Measurements from ENCODE around the gene ALDH3A2.
A peak's percentile ranks its signal among the peaks of the same experiment; 100 is the strongest.

ALDH3A2 gene

DNA sequence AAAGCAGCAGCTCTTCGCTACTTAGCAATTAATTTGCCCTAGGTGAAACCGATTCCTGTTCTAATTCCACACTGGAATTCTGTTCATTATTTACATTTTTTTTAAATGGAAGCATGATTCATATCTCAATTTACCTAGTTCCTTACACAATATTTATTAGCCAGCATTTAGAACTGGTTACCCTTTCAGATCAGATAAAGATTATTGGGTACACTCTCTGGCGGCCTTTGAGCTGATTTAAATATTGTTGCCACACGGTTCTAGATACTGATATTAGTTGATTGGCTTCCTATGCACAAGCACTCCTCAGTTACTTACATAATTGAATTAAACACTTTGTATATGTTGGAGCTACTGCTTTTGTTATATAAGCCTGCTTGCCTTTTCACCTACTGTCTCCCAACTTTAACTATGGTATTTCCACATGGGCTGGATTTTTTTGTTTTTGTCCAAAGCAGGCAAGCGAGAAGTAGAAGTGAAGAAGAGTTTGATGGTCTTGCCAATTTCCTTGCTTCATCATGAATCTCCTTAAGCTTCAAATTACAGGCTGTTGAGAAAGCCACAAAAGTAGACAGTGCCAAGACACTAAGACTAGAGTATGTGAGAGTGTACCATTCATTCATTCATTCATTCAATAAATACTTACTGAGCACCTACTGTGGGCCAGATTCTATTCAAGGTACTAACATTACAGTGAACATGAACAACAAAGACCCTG, 3.9 kb upstream of the ALDH3A2 start:
- H3K27ac Mint-ChIP-seq = no peak overlapping the region
- H3K27me3 Mint-ChIP-seq = no peaks in the 10 kb centered on the region
- H3K4me3 Mint-ChIP-seq = no peak overlapping the region
- peaks cover 30% of the 10 kb centered on the region for H3K4me1 Mint-ChIP-seq
- H3K9me3 Mint-ChIP-seq = no peaks in the 10 kb centered on the region
- no peaks in the 10 kb centered on the region for H3K36me3 Mint-ChIP-seq

DNA sequence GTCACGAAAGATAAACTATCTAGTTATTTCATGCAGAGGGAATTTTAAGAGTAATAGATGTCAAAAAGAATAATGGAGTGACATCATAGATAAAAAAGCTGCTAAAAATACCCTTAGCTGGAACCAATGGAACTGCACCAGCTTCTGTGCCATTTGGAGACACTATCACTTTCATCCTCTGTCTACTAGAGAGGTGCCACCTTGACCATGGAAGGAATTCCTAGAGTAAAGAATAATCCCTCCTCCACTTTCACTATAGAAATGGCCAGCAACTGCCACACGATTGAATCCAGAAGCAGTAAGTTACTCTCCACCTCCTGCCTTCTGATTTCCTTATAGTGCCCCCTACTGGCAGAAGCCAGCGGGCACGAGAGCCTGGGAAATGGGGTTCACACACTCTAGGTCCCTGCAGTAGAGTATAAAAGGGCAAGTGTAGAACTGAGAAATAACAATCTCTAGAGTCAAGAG, 2.8 kb upstream of the ALDH3A2 start:
- Mint-ChIP-seq H3K9me3 (no peaks in the 10 kb centered on the region), H3K36me3 (no peaks in the 10 kb centered on the region), H3K4me1 (peaks cover 40% of the 10 kb centered on the region), H3K27ac (peak overlapping the region; percentile 36), H3K4me3 (no peak overlapping the region), H3K27me3 (no peaks in the 10 kb centered on the region)

DNA sequence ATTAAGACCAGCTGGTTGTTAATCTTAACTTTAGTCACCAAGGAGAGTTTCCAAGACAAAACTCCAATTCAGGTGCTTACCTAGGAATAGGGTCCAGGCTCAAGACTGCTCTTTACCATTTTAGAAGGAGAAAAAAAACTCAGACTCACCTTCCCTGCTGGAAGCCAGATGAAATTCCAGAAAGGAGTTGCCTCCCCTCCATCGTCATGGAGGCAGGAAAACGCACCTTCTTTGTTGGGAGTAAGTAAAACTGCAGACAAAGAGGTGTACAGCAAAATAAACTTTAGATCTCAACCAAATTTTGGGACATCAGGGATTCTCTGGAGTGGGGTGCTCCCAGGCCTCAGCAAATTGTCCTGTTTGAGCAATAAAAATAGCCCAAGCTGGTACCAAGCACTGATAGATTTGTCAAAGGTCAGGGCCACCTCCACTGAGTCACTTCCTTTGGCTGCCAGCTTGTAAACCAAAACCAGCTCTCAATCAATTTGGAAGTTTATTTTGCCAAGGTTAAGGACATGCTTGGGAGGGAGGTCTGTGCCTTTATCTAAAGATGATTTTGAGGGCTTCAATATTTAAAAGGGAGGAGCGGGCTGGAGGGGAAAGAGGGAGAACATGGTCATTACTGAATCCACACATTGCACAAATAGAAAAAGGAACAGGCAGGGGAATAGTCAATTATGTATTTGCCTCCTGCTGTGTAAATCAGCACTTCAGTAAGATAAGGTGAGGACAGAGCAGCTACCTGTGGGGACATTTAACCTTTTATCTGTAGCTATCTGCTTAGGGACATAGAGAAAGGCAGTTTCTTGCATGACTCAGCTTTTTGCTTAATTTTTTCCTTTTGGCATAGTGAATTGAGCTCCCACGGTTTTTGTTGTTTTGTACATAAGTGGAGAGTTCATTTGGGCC, 1.5 kb upstream of the ALDH3A2 start:
- Mint-ChIP-seq H3K36me3 (peaks cover 3% of the 10 kb centered on the region), H3K27ac (peak overlapping the region; percentile 93), H3K4me3 (peak overlapping the region; percentile 87), H3K27me3 (no peaks in the 10 kb centered on the region), H3K4me1 (peaks cover 42% of the 10 kb centered on the region), H3K9me3 (no peaks in the 10 kb centered on the region)

DNA sequence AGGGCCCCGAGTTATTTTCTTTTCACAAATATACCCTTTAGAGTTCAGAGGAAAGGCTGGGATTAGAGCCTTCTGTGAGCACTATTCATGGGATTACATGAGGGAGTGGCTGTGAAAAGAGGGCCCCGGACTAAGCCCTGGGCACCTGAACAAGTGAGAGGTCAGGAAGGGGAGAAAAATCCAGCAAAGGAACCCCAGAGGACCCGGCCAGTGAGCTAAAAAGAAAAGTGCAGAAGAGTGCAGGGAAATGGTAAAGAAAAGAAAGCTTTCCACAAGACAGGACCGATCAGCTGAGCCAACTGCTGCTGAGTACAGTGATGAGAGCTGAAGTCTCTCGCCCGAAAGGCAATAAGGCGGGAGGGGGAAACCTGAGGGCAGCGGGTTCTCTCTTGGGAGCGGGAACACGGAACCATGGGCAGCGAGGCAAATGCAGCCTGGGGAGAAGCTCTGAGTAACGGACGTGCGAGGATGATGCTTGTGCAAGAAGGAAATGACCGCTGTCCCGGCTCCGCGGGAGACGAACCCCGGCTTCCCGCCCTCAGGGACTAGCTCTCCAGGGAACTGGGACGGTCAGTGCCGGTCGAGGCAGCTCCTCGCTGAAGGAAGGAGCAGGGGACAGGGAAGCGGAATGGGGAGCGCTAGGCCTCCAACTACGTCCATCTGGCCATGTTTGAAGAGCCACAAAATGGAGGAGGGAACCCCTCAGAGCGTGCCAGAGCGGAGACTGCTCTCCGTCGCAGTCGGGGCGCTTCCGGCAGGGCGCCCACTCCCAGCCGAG, 665 bp upstream of the ALDH3A2 start:
- Mint-ChIP-seq H3K9me3 (no peaks in the 10 kb centered on the region), H3K27ac (peak overlapping the region; percentile 93), H3K27me3 (no peaks in the 10 kb centered on the region), H3K4me1 (peaks cover 36% of the 10 kb centered on the region), H3K36me3 (peaks cover 4% of the 10 kb centered on the region), H3K4me3 (peak overlapping the region; percentile 87)

DNA sequence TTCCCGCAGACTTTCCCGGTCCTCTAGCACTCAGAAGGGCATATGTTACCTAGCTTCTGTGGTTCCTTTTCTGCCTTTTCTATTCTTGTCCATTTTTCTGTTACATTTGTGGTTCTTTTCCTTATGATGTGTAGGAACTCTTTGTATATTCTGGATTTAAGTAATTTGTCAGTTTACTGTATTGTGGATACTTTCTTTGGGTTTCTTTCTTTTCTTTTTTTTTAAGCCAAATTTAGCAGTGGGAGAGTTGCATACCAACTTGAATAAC, 657 bp downstream of the ALDH3A2 start:
- H3K4me3 Mint-ChIP-seq = peak overlapping the region; percentile 87
- peaks cover 9% of the 10 kb centered on the region for H3K36me3 Mint-ChIP-seq
- H3K9me3 Mint-ChIP-seq = no peaks in the 10 kb centered on the region
- no peaks in the 10 kb centered on the region for H3K27me3 Mint-ChIP-seq
- peak overlapping the region; percentile 26 for H3K27ac Mint-ChIP-seq
- peaks cover 36% of the 10 kb centered on the region for H3K4me1 Mint-ChIP-seq

DNA sequence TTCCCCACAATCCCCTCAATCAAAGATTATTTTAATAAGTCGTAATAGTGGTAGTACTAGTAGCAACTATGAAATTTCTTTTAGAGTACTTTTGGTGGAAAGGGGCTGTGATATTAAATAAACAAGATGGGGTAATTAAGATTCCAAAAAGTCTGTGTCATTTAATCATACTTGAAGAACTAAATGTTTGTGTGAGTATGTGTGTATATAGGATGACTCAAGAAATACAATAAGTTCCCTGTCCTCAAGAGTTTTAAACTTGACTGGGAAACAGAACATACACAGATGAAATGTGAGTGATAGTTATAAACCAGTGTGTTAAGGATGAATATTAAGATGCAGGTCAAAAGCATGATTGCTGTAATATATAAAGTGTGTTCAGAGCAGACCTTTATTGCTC, 2.3 kb downstream of the ALDH3A2 start:
- peak overlapping the region; percentile 30 for H3K27ac Mint-ChIP-seq
- peaks cover 36% of the 10 kb centered on the region for H3K4me1 Mint-ChIP-seq
- peaks cover 13% of the 10 kb centered on the region for H3K36me3 Mint-ChIP-seq
- no peaks in the 10 kb centered on the region for H3K27me3 Mint-ChIP-seq
- H3K9me3 Mint-ChIP-seq = no peaks in the 10 kb centered on the region
- peak overlapping the region; percentile 57 for H3K4me3 Mint-ChIP-seq

DNA sequence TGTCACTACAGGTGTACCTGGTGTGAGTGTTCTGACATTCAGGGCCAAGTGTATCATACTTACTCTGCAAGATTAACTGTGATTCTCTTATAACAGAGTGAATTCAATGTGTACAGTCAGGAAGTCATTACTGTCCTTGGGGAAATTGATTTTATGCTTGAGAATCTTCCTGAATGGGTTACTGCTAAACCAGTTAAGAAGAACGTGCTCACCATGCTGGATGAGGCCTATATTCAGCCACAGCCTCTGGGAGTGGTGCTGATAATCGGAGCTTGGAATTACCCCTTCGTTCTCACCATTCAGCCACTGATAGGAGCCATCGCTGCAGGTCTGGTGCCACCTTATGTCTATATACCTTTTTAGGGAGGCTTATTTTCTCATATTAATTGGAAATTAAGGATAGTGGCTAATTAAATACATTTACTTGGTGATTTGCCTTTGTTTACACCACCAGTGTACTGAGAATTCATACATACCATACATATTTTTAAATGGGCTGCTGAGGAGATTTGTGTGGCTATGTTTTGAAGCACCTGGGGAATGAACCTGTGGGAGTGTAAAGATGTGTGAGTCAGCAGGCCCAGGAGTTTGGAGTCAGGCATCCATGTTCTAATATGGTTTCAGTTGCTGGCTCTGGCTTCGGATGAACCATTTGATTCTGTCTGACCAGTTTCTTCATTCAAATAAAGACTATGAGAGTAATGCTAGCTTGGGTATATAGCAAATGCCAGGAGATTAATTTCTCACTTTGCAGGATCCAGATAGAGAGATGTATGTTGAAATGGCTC, 3.1 kb downstream of the ALDH3A2 start:
- Mint-ChIP-seq H3K36me3 (peaks cover 15% of the 10 kb centered on the region), H3K4me3 (no peak overlapping the region), H3K27me3 (no peaks in the 10 kb centered on the region), H3K4me1 (peaks cover 33% of the 10 kb centered on the region), H3K27ac (no peak overlapping the region), H3K9me3 (no peaks in the 10 kb centered on the region)

DNA sequence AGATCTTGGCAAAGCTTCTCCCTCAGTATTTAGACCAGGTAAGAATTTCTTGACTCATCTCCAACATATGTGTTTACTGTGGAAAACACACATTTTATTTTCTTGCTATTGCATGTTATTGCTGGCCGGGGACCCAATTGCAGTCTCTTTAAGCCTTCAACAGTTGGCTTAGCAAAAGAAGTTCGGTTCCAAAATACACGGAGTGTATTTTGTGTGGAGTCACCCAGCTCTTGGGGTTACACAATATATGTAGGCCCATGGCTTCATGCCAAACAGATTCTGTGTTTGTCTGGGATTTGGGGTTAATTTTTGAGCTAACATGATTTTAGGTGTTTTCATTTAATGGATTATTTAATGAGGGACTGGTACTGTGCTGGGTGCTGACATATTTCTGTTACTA, 4.0 kb downstream of the ALDH3A2 start:
- Mint-ChIP-seq H3K36me3 (peaks cover 15% of the 10 kb centered on the region), H3K9me3 (no peaks in the 10 kb centered on the region), H3K4me3 (no peak overlapping the region), H3K27me3 (no peaks in the 10 kb centered on the region), H3K4me1 (peaks cover 23% of the 10 kb centered on the region), H3K27ac (no peak overlapping the region)

DNA sequence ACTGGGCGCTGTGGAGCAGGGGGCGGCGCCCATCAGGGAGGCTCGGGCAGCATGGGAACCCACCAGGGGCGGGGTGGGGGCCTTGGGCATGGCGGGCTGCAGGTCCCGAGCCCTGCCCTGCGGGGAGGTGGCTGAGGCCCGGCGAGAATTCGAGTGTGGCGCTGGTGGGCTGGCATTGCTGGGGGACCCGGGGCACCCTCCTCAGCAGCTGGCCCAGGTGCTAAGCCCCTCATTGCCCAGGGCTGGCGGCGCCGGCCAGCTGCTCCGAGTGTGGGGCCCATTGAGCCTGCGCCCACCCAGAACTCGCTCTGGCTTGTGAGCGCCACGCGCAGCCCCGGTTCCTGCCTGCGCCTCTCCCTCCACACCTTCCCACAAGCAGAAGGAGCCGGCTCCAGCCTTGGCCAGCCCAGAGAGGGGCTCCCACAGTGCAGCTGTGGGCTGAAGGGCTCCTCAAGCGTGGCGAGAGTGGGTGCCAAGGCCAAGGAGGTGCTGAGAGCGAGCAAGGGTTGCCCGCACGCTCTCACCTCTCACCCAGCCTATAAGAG, 5.9 kb downstream of the ALDH3A2 start:
- Mint-ChIP-seq H3K4me3 (no peak overlapping the region), H3K36me3 (peaks cover 15% of the 10 kb centered on the region), H3K27me3 (no peaks in the 10 kb centered on the region), H3K27ac (no peak overlapping the region), H3K4me1 (peaks cover 14% of the 10 kb centered on the region), H3K9me3 (no peaks in the 10 kb centered on the region)

DNA sequence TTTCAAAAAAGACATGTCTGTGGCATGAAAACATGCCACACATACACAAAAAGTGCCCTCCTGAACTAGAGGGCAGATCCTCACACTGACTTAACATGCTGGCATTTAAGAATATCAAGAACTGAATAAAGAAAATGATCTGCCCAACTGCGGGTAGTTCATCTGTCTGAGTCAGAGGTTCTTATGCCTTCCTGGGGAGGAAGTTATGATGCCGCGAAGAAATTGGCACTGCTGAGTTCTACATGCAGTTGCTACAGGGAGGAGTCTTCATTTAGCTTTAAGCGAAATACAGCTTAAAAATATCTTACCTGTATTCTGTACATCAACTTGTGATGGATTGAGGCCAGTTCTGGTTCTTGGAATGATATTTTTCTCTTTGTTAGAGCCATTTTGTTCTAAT, 6.3 kb downstream of the ALDH3A2 start:
- Mint-ChIP-seq H3K4me3 (no peak overlapping the region), H3K27ac (no peak overlapping the region), H3K27me3 (no peaks in the 10 kb centered on the region), H3K36me3 (peaks cover 15% of the 10 kb centered on the region), H3K4me1 (peaks cover 9% of the 10 kb centered on the region), H3K9me3 (no peaks in the 10 kb centered on the region)

DNA sequence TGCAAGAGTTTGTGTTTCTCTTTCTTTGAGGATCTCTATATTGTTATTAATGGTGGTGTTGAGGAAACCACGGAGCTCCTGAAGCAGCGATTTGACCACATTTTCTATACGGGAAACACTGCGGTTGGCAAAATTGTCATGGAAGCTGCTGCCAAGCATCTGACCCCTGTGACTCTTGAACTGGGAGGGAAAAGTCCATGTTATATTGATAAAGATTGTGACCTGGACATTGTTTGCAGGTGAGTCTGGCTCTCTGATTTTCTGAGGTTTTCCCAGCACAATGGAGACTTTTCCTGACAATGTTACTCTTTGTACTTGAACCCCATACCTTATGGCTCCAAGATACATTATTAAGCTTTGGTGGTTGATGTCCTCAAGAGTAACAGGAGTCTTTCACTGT, 7.8 kb downstream of the ALDH3A2 start:
- Mint-ChIP-seq H3K36me3 (peaks cover 15% of the 10 kb centered on the region), H3K9me3 (no peaks in the 10 kb centered on the region), H3K4me1 (no peaks in the 10 kb centered on the region), H3K27me3 (no peaks in the 10 kb centered on the region), H3K4me3 (no peak overlapping the region), H3K27ac (no peak overlapping the region)

DNA sequence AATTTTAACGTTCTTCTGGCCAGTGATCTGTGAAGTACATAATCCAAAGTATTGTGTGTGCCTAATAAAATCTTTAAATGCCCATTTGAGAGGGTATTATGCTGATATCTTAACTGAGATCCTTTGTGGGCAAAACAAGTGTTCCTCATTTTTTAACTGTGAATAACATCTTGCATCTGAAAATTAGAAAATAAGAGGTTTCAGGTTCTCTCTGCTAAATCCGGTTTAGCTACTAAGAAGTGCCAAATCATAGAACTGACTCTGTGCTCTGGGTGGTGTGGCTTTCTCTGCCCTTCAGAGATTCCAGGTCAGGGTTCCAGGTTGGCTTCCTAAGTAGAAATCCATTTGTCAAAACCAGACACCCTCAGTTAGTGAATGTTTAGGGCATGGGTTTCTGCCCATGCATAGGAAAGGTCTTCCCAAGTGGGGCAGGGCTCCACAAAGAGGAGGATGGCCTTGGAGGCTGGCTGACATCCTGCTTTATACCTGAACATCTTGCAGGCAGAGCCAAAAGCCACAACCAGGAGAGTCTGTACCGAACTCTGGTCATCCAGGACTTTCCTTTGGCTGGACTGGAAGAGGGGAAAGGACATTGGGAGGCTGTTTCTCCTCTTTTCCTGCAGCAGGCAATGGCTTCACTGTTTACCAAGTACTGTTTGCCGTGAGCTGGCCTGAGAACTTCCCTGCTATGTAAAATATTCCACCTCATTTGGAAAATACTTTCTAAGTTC, 8.5 kb downstream of the ALDH3A2 start:
- Mint-ChIP-seq H3K27ac (no peak overlapping the region), H3K4me3 (no peak overlapping the region)

DNA sequence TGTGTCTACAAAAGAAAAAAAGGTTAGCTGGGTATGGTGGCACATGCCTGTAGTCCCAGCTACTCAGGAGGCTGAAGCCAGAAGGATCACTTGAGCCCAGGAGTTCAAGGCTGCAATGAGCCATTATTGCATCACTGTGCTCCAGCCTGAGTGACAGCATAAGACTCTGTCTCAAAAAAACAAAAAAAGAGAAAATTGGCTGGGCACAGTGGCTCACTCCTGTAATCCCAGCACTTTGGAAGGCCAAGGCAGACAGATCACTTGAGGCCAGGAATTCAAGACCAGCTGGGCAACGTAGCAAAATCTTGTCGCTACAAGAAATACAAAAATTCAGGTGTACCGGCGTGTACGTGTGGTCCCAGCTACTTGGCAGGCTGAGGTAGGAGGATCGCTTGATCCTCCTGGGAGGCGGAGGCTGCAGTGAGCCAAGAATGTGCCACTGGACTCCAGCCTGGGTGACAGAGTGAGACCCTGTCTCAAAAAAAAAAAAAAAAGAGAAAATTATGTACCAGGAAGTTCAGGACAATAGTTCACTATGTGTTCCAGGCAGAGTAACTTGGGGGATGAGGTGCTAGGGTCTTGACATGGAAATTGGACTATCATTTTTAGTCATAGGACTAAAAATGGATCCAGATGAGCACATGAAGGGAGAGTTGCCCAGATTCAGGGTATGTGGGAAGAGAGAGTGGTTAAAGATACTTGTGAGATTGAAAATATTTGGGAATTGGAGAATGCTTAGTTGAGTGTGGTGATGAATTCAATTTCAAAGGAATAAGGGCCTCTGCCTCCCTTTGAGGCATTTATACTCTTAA, 11.0 kb downstream of the ALDH3A2 start:
- H3K4me3 Mint-ChIP-seq = no peak overlapping the region
- peaks cover 8% of the 10 kb centered on the region for H3K36me3 Mint-ChIP-seq
- H3K9me3 Mint-ChIP-seq = no peaks in the 10 kb centered on the region
- H3K27ac Mint-ChIP-seq = no peak overlapping the region
- no peaks in the 10 kb centered on the region for H3K4me1 Mint-ChIP-seq
- no peaks in the 10 kb centered on the region for H3K27me3 Mint-ChIP-seq

More for the DNA sequence above, 8.5 kb downstream of the ALDH3A2 start:
- Mint-ChIP-seq H3K9me3 (no peaks in the 10 kb centered on the region), H3K36me3 (peaks cover 13% of the 10 kb centered on the region), H3K4me1 (no peaks in the 10 kb centered on the region), H3K27me3 (no peaks in the 10 kb centered on the region)
